Esophagus squamous epithelium (tissue), 5 donors: ENCODE data around the gene KDSR. TPM values are rescaled to one million over a fixed set of nuclear protein-coding genes. Genes with fewer than 3 reads are reported as not detected.

Experiments
- DNase-seq: peaks from one replicate; lab custom pipeline; 2025; lab: John Stamatoyannopoulos, UW
- H3K27ac ChIP-seq, 4 donors: fragments of 200-600 bp; sonication (generic); one replicate each; pipeline ENCODE4 v1.5.1; 2016 to 2019; ENCODE audit warnings: mild to moderate bottlenecking in 1 of 4
- H3K27me3 ChIP-seq, 4 donors: fragments of 200-600 bp; sonication (generic); 1 replicate in 3 of 4; 2 replicates in 1 of 4; pipeline versions ENCODE4 v1.5.1 to v1.6.0; 2017 to 2021; ENCODE audit warnings: antibody characterized with exemption in 1 of 4
- H3K36me3 ChIP-seq, 3 donors: fragments of 200-600 bp; sonication (generic); one replicate each; pipeline ENCODE4 v1.5.1; 2016 to 2019
- H3K4me1 ChIP-seq, 3 donors: fragments of 200-600 bp; sonication (generic); one replicate each; pipeline ENCODE4 v1.5.1; 2017 to 2019
- H3K4me3 ChIP-seq, 4 donors: fragments of 200-600 bp; sonication (generic); 1 replicate in 3 of 4; 2 replicates in 1 of 4; pipeline ENCODE4 v1.5.1; 2016 to 2019; ENCODE audit warnings: mild to moderate bottlenecking in 2 of 4, moderate library complexity in 1 of 4
- H3K9me3 ChIP-seq, 3 donors: fragments of 200-600 bp; sonication (generic); one replicate each; pipeline ENCODE4 v1.5.1; 2016 to 2019
- CTCF ChIP-seq, 6 experiments: fragments of 450-650 bp in 4 of 6; fragments of 200-600 bp in 2 of 6; sonication (generic) in 2 of 6; IDR thresholded peaks; one replicate each; pipeline ENCODE4 v1.5.1; 2016 to 2019; ENCODE audit warnings: antibody characterized with exemption in 6 of 6, mild to moderate bottlenecking in 4 of 6, moderate library complexity in 4 of 6
- POLR2A ChIP-seq, 4 donors: fragments of 450-650 bp; IDR thresholded peaks; one replicate each; pipeline ENCODE4 v1.6.1; 2017; ENCODE audit warnings: antibody characterized with exemption in 4 of 4, mild to moderate bottlenecking in 4 of 4, moderate library complexity in 3 of 4
- WGBS, 2 donors: methylation state at CpG; one replicate each; pipeline ENCODE4 v1.1.5; 2018; 5-methylcytosine and 5-hydroxymethylcytosine counted together
- intact Hi-C: fragments of 100-400 bp; cut with DNase I; formaldehyde crosslinking; loops from one replicate; pipeline ENCODE4 v1.15.0; 2022
- total RNA-seq, 4 donors: library from RNA; depleted of rRNA; stranded (reverse); fragments of >200 nt; gene quantifications; one replicate each; pipeline ENCODE4 v1.1.0, GENCODE V29; 2016
- donor health status: DM: yes; HTN: yes; CAD: no.

KDSR gene
- total RNA-seq, 4 donors from 2014 or later = 20.8 to 42.3 (median 23.0) TPM

DNA sequence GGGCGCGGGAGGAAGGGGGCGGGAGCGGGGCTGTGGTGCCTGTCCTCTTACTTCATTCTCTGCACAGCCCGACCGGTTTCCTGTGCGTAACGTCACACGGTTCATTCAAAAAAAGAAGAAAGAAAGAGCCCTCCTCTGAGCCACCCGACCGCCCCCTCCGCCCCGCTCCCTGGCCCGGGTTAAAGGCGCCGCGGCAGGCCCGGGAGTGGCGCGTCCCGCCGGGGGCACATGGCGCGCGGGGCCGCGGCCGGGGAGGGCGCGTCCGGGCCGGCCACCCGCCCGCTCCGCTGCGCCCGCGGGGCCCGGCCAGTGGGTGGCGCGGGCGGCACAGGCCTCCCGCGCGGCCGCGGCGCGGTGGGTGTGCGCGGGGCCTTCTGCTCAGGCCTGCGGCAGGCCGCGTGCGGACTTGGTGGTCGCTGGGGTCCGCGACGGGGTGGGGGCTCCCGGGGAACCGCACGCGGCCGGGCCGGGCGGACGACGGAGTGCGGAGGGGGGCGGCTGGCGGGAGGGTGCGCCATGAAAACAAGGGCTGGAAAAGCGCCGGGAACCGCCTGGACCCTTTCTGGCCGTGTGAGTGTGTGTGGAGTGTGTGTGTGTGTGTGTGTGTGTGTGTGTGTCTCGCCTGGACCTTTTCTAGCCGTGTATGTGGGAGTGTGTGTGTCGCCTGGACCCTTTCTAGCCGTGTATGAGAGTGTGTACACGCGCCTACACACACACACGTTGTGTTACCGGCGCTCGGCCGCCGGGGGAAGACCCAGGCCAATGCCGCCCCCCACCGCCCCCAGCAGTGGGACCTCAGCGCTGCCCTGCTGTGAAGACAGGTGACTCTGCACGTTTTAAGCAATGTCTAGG is 46.7 kb downstream of the KDSR start:
- peak overlapping the region; percentile 78 to 90 (median 86) for H3K27ac ChIP-seq
- TF ChIP-seq POLR2A (IDR thresholded peaks at IDR 0.05) (peak in 1 of 4 donors; percentile 13), CTCF (IDR thresholded peaks at IDR 0.05) (no peak)
- H3K36me3 ChIP-seq = no peaks in the 10 kb centered on the region
- H3K27me3 ChIP-seq = no peaks in the 10 kb centered on the region
- H3K4me3 ChIP-seq = peak overlapping the region; percentile 59 to 75 (median 72)
- H3K4me1 ChIP-seq = peaks cover 11 to 52% (median 11%) of the 10 kb centered on the region in 3 donors
- DNase-seq = peak; percentile 49
- no peaks in the 10 kb centered on the region for H3K9me3 ChIP-seq
- WGBS, 2 donors = 0% methylated on average over 2 to 4 of the region's 92 CpGs
- intact Hi-C loops = loop anchor here (5.0 kb wide), 2 partner anchors 188 to 303 kb away; no protein-coding TSS in a partner anchor

DNA sequence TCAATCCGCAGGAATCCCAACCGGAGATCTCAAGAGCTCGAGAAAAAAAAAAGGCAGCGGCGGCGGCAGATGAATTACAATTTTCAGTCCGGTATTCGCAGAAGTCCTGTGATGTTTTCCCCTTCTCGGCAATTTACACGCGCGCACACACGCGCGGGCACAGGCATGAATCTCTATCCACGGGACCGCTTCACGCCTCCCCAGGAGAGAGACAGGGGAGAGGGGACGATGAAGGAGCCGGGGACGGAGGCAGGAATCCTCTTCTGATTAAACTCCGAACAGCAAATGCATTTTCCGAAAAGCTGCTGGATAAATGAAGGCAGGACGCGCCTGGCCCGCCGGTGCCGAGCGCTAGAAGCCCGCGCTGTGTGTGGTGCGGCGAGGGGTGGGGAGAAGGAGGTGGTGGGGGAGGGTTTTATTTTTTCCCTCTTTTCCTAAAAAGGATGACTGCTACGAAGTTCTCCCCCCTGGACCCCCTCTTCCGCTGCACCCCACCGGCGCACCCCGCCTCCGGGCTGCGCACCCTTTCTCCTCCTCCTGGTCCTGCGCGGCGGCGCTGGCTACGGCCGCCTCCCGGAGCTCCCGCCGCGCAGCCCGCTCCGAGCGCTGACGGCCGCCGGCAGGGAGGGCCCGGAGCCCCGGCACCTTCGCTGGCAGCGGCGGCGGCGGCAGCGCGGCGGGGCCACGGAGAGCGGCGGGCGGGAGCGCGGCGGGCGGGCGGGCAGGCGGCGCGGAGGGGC is 47.5 kb downstream of the KDSR start, which contains the start of gene BCL2:
BCL2 (minus strand) TSS at position 387 of the 740 bp plus-strand sequence.
- 0% methylated on average over 19 of the region's 78 CpGs for WGBS, 2 donors
- intact Hi-C loops = loop anchor here (5.0 kb wide), 2 partner anchors 187 to 302 kb away; no protein-coding TSS in a partner anchor
- no peaks in the 10 kb centered on the region for H3K9me3 ChIP-seq
- H3K4me3 ChIP-seq = peak within 1 kb of the TSS; percentile 59 to 75 (median 72)
- peak within 1 kb of the TSS; percentile 84 to 90 (median 89) for H3K27ac ChIP-seq
- H3K27me3 ChIP-seq = no peaks in the 10 kb centered on the region
- TF ChIP-seq POLR2A (IDR thresholded peaks at IDR 0.05) (peak in 1 of 4 donors; percentile 24), CTCF (IDR thresholded peaks at IDR 0.05) (no peak)
- peaks cover 11 to 60% (median 11%) of the 10 kb centered on the region in 3 donors for H3K4me1 ChIP-seq
- DNase-seq = no peak
- no peaks in the 10 kb centered on the region for H3K36me3 ChIP-seq

- peak overlapping the region; percentile 59 to 75 (median 72) for H3K4me3 ChIP-seq
- TF ChIP-seq CTCF (IDR thresholded peaks at IDR 0.05) = no peak
- no peak for TF ChIP-seq POLR2A (IDR thresholded peaks at IDR 0.05)
- H3K4me1 ChIP-seq = peaks cover 11 to 66% (median 11%) of the 10 kb centered on the region in 3 donors
- H3K36me3 ChIP-seq = no peaks in the 10 kb centered on the region
- H3K9me3 ChIP-seq = no peaks in the 10 kb centered on the region
- no peaks in the 10 kb centered on the region for H3K27me3 ChIP-seq
- peak overlapping the region; percentile 84 to 90 (median 89) for H3K27ac ChIP-seq
- no peak for DNase-seq
- 0% methylated on average over 7 to 8 of the region's 8 CpGs for whole genome bisulfite sequencing, 2 donors
- intact Hi-C loops = no loop called here
These were observed 48.1 kb downstream of the KDSR start for GRCh38 chr18:63318889-63319382.

- TF ChIP-seq POLR2A (IDR thresholded peaks at IDR 0.05) = peak in 1 of 4 donors; percentile 34
- peak; percentile 62 to 82 (median 70) for TF ChIP-seq CTCF (IDR thresholded peaks at IDR 0.05)
- Histone ChIP-seq H3K4me3 (peak overlapping the region; percentile 59 to 75 (median 72)), H3K27ac (peak overlapping the region; percentile 68 to 90 (median 88)), H3K27me3 (no peaks in the 10 kb centered on the region), H3K36me3 (no peaks in the 10 kb centered on the region), H3K4me1 (peaks cover 11 to 72% (median 11%) of the 10 kb centered on the region in 3 donors), H3K9me3 (no peaks in the 10 kb centered on the region)
- 9 to 11% methylated on average over 27 to 35 of the region's 66 CpGs for WGBS, 2 donors
- intact Hi-C loops = no loop called here
- peak; percentile 8 for DNase-seq
These were observed 48.8 kb downstream of the KDSR start for GRCh38 chr18:63317982-63318888.
